Activated gamma-delta T cell (primary cell): Measurements from ENCODE around the gene ASB16.

Experiments
- DNase-seq: peaks from one replicate; lab custom pipeline; 2025; lab: John Stamatoyannopoulos, UW

ASB16 gene

DNA sequence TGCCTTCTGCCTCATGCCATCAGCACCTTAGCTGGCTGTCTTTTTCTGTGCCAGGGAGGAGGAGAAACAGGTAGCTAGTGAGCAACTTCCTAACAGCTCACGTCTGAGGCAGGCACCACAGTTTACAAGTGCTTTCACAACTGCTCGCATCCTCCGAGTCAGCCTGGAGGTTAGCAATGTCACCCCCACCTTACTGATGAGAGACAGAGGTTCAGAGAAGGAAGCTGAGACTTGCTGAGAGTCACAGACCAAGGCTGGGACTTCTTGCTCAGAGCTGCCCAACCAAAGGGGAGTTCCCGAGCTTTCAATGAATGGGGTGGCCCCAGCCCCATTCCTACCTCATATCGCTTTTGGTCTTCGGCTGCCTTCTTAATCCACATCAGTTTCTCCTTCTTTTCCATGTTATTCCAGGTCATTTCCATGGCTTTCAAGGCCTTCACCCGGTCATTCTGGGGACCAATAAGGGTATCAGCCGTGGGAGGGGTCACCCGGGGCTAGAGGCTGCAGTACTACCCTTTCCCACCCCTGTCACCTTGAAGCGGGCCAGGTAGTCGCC is 39.4 kb downstream of the ASB16 start:
- no peak for DNase-seq

DNA sequence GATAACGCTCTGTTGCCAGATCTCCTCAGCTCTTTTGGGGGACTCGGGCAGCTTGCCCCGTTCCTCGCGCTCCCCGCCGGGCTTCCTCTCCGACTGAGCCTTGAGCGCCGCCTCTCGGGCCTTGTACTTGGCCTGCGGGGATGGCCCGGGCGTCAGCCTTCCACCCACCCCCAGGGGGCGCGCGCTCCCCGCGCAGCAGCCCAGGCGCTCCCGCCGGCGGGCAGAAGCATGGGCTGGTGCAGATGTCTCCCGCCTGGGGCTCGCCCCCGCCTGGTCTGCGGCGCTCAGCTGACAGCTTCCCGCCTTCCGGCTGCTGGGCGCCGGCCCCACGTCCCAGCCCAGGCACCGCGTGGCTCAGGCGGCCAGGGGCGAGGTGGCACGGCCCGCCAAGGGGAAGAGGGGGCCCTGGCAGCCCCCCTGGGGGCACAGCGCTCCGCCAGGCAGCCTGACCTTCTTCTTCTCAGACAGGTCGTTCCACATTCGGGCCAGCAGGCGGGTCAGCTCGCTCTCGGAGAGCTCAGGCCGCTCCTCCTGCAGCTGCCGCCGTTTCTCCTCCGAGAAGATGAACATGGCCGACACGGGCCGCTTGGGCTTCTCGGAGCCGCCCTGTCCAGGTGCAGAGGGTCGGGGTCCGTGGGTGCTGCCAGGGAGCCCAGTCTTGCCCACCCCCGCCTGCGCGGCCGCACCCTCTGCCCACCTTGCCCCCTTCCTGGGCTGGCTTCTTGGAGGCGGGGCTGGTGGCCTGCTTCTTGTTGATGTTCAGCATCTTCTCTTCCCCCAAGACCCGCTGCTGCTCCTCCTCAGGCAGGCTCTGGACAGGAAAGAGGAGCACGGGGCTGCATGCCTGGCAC is 40.1 kb downstream of the ASB16 start:
- DNase-seq = peak; percentile 82

DNA sequence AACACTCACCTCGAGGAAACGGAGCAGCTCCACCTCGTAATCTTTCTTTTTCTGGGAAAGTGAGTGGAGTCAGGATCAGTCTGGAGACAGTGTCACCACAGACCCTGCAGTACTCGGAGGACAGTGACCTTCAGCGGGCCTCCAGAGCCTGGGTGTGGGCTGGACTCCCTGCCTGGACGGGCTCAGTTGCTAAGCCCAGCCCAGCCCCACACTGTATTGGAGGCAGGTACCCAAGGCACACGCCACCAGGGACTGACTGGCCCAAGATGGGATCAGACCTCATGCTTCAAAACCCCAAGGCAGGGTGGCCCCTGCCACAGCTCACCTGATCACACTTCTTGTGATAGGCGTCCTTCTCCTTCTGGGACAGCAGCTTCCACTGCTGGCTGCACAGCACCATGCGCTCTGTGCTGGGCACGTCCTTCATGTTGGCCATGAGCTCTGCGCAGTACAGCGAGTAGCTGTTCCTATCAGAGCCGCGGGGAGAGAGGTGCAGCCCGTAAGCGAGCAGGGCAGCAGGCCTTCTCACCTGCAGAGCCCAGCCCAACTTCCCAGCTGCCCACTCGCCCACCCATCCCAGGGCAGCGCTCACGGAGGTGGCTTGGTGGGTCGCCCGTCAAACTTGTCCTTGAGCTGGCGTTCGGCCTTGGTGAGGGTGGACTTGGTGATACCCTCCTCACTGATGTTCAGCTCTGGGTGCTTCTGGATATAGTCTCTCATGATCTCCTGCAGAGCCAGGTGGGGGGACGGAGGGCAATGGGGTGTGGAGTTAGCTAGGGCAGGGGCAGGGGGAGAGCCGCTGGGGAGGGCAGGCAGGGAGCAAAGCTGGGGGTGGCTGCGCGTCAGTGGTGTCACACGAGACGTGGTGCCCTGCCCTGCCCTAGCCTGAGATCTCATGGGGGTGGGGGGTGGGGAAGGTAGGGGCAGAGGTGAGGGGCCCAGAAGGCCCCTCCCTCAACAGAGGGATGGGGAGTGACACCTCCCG is 41.1 kb downstream of the ASB16 start:
- DNase-seq = no peak

DNA sequence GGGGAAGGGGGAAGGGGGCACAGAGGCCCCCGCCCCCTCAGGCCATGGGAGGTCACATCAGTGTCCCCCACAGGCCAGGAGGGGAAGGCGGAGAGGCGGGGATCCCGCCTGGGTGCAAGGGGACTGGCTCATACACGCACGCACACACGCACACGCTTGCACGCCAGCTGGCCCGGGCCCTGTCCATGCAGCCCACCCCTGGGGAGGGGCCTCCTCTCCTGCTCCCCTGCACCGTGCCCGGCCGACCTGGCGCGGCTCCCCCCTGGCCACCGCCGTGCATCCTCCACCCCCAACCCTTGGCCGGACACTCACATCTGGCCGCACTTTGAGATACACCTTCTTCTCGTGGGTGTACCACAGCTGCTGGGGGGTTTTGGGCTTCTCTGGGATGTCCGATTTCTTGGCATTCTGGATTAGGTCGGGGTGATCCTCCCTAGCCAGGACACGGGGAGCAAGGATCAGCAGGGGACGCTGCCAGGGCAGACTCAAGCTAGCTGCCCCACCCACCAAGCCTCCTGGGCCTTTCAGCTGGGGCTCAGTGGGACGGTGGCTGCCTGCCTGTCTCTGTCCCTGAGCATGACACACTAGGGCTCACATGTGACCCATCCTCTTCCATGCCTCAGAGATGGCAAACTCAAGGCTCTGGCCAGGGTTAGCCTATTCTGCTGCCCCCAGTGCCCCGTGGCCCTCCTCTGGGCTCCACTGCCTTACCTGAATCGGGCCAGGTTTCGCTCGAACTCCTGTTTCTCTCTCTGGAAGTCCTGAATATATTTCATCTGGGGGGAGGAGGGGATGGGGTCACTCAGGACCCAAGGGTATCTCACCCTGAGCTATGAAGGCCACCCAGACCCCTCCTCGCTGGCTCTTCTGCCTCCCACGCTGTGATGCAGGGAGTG is 42.3 kb downstream of the ASB16 start:
- no peak for DNase-seq

DNA sequence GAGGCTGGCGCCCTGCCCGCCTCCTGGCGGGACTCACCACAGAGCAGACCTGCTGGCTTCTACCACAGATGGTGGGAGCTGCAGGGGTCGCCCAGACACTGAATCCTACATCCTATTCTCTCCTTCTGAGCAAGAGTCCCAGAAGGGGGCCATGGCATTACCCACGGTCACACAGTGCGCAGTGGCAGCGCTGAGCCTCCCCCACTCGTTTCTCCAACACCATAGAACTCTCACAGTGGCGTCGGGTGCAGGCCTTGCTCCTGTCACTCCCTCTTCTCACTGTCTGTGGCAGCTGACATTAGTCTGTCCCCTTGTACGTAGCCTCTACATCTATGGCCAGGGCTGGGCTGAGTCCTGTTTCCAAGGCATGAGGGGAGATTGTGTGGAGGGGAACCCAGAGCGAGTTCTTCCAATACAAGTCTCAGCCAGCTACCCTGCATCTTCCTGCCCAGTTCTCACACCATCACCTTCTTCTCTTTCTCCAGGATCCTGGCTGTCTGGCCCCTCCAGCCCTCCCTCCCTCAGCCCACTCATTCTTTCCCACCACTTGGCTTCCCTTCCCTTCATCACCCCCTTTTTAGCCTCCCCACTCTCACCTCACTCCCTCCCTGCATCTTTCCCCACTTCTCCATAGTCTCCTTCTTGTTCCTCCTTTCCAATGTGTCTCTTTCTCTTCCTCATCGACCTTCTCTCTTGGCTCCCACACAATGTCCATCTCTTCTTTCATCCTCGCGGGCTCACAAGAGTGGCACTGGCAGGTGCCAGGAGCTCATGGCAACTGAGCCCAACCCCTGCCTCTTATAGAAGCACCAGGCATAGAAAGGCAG is 43.1 kb downstream of the ASB16 start:
- no peak for DNase-seq

DNA sequence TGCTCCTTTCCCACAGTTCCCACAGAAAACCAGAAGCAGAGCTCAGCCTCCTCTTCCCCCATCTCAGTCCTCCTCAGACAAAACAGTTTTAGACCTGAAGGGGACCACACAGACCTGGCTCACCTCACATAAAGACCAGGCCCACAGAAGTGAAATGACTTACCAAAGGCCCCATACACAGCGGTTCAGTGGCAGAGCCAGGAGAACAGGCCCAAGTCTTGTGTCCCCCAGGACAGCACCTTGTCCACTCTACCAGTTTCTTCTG is 43.7 kb downstream of the ASB16 start:
- no peak for DNase-seq

DNA sequence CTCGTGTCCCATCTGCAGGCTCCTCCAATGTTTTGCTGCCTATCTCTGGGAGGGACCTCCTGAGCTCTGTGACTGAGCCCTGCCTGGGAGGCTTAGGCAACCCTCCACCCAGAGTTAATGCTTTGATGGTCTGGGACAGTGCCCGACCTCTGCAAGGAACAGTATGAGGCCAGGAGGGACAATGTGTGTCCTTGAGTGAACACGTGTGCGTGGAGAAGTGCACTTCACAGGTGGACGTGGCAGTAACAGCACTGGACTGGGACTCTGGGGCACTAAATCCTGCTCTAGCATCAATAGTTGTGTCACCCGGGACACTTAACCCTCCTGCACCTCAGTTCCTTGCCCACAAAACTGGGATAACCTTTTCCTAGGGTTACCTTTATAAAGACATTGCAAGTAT is 44.4 kb downstream of the ASB16 start:
- DNase-seq = no peak

DNA sequence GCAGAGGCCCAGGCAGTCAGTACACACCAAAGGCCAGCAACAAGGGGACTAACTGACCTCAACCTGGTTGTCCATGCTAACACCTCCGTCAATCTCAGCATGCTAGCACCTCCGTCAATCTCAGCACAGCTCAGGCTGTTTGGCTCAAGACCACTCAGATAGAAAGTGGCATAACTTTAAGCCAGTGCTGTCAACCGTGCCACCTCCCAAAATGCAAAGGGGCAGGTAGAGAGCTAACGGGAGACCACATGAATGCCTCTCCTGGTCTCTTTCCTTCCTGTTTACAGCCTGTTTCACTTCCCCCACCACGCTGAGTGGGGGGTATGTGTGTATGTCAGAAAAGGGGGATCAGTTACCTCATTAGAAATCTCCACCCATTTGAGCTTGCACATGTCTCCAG is 45.7 kb downstream of the ASB16 start:
- DNase-seq = no peak

DNA sequence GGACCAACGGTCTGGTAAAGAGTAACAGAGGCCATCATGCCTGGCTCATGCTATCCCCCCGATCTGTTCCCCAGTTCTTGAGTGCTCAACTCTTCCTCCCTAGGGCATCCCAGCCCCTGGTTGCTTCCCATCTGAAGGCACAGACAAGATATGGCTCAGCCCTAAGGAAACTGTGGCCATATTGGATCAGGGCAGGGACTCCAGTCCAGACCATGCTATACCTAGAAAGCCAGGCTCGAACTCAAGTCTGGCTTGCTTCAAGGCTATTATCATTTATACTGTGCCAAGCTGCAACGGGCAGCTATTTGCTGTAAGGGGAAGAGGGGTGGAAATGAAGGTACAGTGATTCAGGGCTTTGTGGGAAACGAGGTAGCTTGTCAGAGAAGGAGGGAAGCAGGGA is 46.2 kb downstream of the ASB16 start:
- no peak for DNase-seq

DNA sequence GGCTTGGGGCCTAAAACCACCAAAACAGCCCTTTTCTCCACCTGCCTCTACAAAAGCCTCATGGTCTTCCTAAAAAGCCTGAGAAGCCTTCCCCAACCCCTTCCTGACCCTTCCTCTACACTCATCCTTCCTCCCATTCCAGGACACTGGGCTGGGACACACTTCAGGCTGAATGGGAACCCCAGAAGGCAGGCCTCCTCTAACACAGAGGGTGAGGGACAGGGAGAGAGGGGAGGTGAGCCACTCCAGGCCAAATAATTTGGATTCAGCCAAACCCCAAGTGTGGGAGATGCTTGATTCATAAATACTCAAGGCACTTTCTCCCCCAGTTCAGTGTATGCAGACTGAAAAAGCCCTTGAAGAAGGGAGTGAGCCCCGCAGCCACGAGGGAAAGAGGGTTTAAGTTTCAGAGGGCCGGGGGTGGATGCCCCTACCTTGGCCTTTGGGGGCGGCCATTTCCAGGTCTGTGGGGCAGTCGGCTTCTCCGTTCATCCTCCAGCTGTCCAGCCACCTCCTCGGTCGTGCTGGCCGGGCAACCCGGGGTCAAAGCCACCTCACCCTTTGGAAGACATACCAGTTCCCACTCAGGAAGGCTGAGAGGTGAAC is 47.3 kb downstream of the ASB16 start:
- no peak for DNase-seq

DNA sequence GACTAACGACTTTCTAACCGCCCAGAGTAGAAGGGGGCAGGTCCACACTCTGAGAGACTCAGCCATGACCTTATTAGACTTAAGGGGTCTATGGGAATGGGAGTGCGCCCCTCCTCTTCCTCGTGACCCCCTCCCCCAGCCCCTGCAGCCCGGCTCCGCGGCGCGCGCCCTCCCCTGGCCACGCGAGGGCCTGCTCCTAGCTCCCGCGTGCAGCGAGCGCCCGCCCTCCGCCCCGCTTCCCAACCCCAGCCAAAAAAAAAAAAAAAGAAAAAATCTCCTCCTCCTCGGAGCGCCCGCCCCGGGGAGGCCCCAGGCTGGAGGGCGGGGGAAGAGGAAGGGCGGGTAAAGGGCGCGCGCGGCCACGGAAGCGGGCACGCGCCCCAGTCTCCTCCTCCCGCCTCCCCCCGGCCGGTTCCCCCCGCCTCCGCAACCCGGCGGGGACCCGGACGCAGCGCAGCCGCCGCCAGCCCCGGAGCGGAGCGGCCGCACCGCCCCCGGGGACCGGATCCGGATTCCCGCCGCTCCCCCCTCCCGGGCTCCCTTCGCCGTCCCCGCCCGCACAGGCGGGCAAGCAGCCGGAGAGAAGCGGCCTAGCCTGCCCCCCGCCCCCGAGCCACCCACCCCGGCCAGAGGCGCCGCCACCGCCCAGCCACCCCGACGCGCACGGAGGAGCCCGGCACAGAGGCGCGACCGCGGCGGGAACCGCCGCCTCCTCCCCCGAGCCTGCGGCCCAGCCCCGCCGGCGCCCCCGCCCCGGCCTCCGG is 48.0 kb downstream of the ASB16 start:
- peak; percentile 78 for DNase-seq

DNA sequence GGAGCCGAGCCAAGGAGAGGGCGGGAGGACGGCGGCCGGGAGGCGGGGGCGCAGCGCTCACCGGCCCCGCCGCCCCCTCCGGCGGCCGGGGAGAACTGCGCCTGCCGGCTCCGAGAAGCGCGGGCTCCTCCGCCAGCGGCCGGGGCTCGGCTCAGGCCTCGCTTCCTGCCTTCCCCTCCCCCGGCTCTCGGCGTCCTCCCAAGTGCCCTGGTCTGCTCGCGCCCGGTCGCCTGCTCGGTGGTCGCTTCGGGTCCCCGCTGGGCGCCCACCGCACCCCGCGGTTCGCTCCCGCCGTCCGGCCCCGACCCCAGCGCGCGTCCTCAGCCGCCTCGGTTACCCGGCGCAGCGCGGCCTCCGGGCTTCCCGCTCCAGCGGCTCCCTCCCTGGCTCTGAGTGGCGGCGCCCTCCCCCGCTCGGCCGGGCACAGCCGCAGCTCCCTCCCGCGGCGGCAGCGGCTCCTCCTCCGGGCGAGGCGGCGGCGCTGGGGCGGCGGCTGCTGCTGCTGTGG is 48.7 kb downstream of the ASB16 start:
- DNase-seq = no peak

DNA sequence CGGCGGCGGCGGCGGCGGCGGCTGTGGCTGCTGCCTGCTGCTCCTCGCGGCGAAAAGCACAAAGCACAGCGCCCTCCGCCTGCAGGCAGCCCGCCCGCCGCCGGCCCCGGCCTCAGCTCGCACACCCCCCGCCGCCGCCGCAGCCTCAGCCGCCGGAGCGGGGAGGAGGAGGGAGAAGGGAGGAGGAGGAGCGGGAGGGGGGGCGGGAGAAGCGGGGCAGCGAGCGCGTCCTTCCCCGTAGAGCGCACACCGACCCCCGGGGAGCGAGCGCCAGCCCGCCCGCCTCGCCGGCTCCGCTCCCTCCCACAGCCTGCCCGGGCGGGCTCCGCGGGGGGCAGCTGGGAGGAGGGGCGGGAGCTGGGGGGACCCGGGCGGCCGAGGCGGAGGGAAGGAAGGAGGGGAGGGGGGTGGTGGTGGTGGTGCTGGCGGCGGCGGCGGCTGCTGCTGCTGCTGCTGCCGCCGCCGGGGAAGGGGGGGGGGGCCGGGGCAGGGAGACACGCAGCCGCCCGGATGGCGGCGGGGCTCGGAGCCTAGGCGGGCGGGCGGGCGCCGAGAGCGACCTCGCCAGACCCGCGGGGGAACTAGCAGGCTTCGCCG is 49.2 kb downstream of the ASB16 start, which contains the start of gene UBTF:
Gene UBTF, minus strand, starts transcription at position 60 of the 597 bp plus-strand sequence. CDS start 1,446 bp downstream, outside the sequence.
- peak; percentile 69 for DNase-seq

DNA sequence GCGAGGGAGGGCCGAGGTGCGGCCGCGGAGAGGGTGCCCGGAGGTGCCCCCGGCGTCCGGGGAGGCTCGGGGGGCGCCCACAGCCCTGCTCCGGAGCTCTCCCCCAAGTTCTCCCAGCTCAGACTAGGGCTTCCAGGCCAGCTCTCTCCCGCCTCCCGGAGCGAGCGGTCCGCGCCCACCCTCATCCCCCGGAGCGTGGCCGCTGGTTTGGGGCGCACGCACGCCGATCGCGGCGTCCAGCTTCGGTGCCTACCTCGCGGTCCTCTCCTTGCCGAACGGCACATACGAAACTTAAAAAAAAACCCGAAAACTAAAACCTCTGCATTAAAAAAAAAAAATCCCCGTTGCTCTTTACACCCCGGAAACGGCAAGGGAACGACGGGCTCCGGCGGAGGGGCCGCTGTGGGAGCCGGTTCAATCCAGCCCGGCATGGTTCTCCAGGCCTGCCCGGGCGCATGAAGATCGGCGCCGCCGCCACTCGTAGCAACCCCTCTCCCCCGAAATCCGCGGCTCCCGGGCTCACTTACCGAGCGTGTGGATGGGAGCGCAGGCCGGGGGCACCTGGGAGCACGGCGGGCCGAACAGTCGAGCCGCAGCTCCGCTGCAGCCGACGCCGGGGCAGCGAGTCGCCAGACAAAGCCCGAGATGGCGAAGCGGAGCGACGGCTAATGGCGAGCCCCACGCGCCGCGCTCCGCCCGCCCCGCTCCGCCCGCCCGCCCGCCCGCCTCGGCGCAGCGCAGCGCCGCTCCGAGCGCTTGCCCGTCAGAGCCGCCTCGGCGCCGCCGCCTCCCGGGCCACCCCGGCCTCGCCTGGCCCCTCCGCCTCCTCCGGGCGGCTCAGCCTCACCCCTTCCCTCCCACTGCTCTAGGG is 49.9 kb downstream of the ASB16 start:
- peak; percentile 49 for DNase-seq

DNA sequence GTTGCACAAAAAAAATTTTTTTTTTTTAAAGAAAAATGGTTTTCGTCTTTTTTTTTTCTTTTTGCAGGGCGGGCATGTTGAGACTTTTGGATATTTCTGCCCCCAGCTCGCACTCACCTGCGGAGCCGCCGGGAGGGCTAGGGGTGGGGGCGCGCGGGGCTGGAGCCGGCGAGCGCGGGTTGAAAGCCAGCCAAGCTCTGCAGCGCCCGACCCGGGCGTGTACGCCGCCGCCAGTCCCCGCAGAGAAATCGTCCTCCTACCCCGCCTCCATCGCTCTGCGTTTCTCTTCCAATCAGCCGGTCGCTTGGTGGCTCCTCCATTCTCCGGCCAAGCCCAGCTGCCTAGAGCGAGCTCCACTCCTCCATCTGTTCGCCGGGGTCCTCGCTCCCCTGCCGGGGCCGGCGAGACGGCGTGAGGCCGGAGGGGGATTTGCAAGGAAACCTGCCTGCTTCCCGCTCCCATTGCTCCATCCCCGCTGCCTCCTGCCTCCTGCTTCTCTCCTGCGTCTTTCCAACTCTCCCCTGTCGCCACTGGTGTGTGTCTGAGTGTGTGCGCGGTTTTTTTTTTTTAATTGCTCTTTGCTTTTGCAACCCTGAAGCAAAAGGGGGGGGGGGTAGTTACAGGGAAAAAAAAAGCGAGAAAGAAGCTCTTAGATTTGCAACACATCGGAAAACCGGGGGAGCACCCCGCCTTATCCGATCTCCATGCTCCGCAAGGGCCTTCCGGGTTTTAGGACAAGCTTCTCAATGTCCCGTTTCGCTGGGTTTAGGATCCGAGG is 50.8 kb downstream of the ASB16 start:
- DNase-seq = peak; percentile 39

DNA sequence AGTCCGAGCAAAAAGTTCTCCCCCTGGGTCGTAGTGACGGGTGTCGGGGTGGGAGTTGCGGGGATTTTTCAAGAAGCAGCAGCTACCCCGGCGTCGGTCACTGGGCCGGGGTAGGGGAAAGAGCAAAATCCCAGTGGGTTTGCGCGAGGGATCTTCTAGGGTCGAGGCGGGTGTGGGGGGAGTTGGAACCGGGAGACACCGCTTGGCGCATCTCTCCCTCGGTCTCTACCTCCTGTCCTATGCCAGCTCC is 51.3 kb downstream of the ASB16 start:
- no peak for DNase-seq

DNA sequence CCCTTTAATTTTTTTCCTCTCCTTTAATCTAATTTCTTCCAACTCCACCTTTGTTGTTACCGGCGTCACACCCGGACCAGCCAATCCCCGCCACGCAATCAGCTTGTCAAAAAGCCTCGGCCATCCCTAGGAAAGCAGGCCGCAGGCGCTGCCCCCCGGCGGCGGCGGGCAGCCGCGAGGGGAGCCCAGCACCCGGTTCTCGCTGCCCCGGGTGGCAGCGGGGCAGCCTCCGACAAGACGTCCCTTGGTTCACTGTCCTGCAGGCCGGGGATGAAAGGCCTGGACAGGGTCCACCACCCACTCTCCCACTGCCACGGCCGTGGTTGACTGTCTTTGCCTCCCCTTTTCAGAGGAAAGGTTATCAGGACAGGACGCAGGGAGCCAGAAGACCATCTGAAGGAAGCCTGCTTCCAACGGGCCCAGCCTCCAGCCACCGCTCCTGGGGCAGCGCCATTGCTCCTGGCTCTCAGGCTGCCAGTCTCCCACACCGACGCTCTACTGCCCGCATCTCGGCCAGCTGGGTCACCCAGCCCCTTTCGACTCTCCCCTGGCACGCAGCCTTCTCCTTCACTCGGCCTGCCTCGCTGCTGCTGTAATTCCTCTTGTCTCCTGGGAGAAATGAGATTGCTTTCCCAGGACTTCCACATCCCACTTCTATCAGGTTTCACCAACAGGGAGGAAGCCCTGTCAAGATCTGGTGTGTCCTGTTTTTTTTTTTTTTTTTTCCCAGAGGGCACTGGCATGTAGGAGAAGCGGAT is 51.8 kb downstream of the ASB16 start:
- DNase-seq = no peak
